H1 (cell line): ENCODE results near the gene PRUNE1. TPM values are rescaled to one million over a fixed set of nuclear protein-coding genes. Genes with fewer than 3 reads are reported as not detected.

Source experiments
- CTCF ChIA-PET: fragments of 300-600 bp; sonication (Branson Sonifier 250); formaldehyde crosslinking; loops from one replicate; lab custom pipeline; 2021; ENCODE audit not compliant: partially characterized antibody; lab: Charles Lee
- POLR2A ChIA-PET: fragments of 300-600 bp; sonication (Branson Sonifier 250); formaldehyde crosslinking; loops from one replicate; lab custom pipeline; 2021; ENCODE audit warnings: inconsistent platforms; ENCODE audit not compliant: partially characterized antibody; lab: Charles Lee
- DNase-seq, 2 experiments: peaks; one replicate each; pipeline versions ENCODE4 v3.0.0 to v3.0.0-alpha.2; 2010 to 2022; ENCODE audit warnings: low spot score in 2 of 2, low read depth in 1 of 2, mixed read lengths in 1 of 2
- FAIRE-seq: peaks from 2 replicates; lab custom pipeline; 2011; peaks lifted over from hg19 to GRCh38; lab: Jason Lieb, UNC
- H2AFZ ChIP-seq: 2 replicates; pipeline ENCODE4 v1.8.1; 2012; ENCODE audit warnings: low read length, inconsistent platforms
- H2AK5ac ChIP-seq: 2 replicates; pipeline ENCODE4 v1.6.1; 2013; ENCODE audit warnings: low read depth, low read length
- H2BK120ac ChIP-seq: replicated peaks from 2 replicates; pipeline ENCODE3; 2013; ENCODE audit warnings: low read depth, low read length, inconsistent platforms
- H2BK12ac ChIP-seq: 2 replicates; pipeline ENCODE4 v1.6.1; 2013; ENCODE audit warnings: low read depth, low read length
- H2BK15ac ChIP-seq: 2 replicates; pipeline ENCODE4 v1.6.1; 2013; ENCODE audit warnings: low read length
- H2BK20ac ChIP-seq: 2 replicates; pipeline ENCODE4 v1.6.1; 2013; ENCODE audit warnings: low read length
- H2BK5ac ChIP-seq: 2 replicates; pipeline ENCODE4 v1.6.1; 2013; ENCODE audit warnings: low read depth, low read length
- H3K14ac ChIP-seq: 2 replicates; pipeline ENCODE4 v1.6.1; 2013; ENCODE audit warnings: inconsistent platforms; ENCODE audit not compliant: insufficient read length
- H3K18ac ChIP-seq: 2 replicates; pipeline ENCODE4 v1.6.1; 2013; ENCODE audit warnings: low read length; ENCODE audit errors: extremely low read depth
- H3K23ac ChIP-seq: 2 replicates; pipeline ENCODE4 v1.6.1; 2013; ENCODE audit warnings: inconsistent platforms; ENCODE audit not compliant: insufficient read length
- H3K23me2 ChIP-seq: 2 replicates; pipeline ENCODE4 v1.6.1; 2013; ENCODE audit warnings: low read depth, low read length
- H3K27ac ChIP-seq: 2 replicates; pipeline ENCODE4 v1.6.1; 2011; ENCODE audit warnings: low read depth, low read length, inconsistent platforms
- H3K27me3 ChIP-seq, 4 experiments: replicated peaks in 1 of 4; 1 replicate in 1 of 4; 2 replicates in 3 of 4; pipeline versions ENCODE4 v1.6.1 to v1.8.1; 2011 to 2013; ENCODE audit warnings: low read length in 3 of 4, mild to moderate bottlenecking in 3 of 4, inconsistent platforms in 2 of 4, mixed read lengths in 2 of 4, moderate library complexity in 1 of 4; ENCODE audit not compliant: control insufficient read depth in 3 of 4, insufficient read depth in 3 of 4; ENCODE audit errors: extremely low read depth in 1 of 4
- H3K36me3 ChIP-seq, 4 experiments: 2 replicates each; pipeline versions ENCODE4 v1.6.1 to v1.8.1; 2011 to 2013; ENCODE audit warnings: mild to moderate bottlenecking in 4 of 4, low read length in 3 of 4, moderate library complexity in 2 of 4, control low read depth in 1 of 4, inconsistent platforms in 1 of 4; ENCODE audit not compliant: insufficient read depth in 4 of 4, control insufficient read depth in 2 of 4
- H3K4ac ChIP-seq: replicated peaks from 2 replicates; pipeline ENCODE3; 2013; ENCODE audit warnings: low read length, low read depth, mixed read lengths, inconsistent platforms; ENCODE audit not compliant: insufficient read length
- H3K4me1 ChIP-seq, 4 experiments: replicated peaks in 1 of 4; 1 replicate in 1 of 4; 2 replicates in 3 of 4; pipeline versions ENCODE4 v1.6.1 to v1.8.1; 2011 to 2013; ENCODE audit warnings: low read length in 3 of 4, inconsistent platforms in 2 of 4, mixed read lengths in 1 of 4; ENCODE audit not compliant: insufficient read depth in 4 of 4, control insufficient read depth in 3 of 4
- H3K4me2 ChIP-seq, 2 experiments: 2 replicates each; pipeline versions ENCODE4 v1.6.1 to v1.8.1; 2011 to 2013; ENCODE audit warnings: low read depth in 2 of 2, low read length in 2 of 2, control low read depth in 1 of 2, inconsistent platforms in 1 of 2, mild to moderate bottlenecking in 1 of 2; ENCODE audit not compliant: insufficient read depth in 1 of 2
- H3K4me3 ChIP-seq, 4 experiments: fragments of 200-600, 300-600 bp in 1 of 4; sonication (generic), shearing (Covaris generic), sonication (Bioruptor Twin) in 1 of 4; 2 replicates each; pipeline versions ENCODE4 v1.5.1 to v1.8.1; 2011 to 2016; ENCODE audit warnings: low read length in 4 of 4, low read depth in 3 of 4, control low read depth in 2 of 4, inconsistent platforms in 2 of 4, mild to moderate bottlenecking in 2 of 4, mixed read lengths in 1 of 4, moderate library complexity in 1 of 4; ENCODE audit not compliant: insufficient read depth in 2 of 4; ENCODE audit errors: extremely low read depth in 1 of 4
- H3K56ac ChIP-seq: replicated peaks from 2 replicates; pipeline ENCODE3; 2013; ENCODE audit warnings: low read depth, mild to moderate bottlenecking, mixed read lengths, low read length, inconsistent platforms; ENCODE audit not compliant: insufficient read length
- H3K79me1 ChIP-seq: 2 replicates; pipeline ENCODE4 v1.6.1; 2013; ENCODE audit warnings: low read depth, low read length, control low read depth
- H3K79me2 ChIP-seq, 2 experiments: 2 replicates each; pipeline versions ENCODE4 v1.6.1 to v1.8.1; 2012 to 2013; ENCODE audit warnings: low read length in 2 of 2, mild to moderate bottlenecking in 2 of 2, inconsistent platforms in 1 of 2; ENCODE audit not compliant: insufficient read depth in 2 of 2, control insufficient read depth in 1 of 2
- H3K9ac ChIP-seq, 4 experiments: replicated peaks in 1 of 4; 1 replicate in 1 of 4; 2 replicates in 3 of 4; pipeline versions ENCODE4 v1.6.1 to v1.8.1; 2011 to 2013; ENCODE audit warnings: low read depth in 3 of 4, low read length in 3 of 4, control low read depth in 2 of 4, mild to moderate bottlenecking in 2 of 4, moderate library complexity in 2 of 4, inconsistent platforms in 1 of 4; ENCODE audit errors: extremely low read depth in 1 of 4
- H3K9me3 ChIP-seq, 2 experiments: 2 replicates each; pipeline versions ENCODE4 v1.6.1 to v1.8.1; 2012 to 2013; ENCODE audit warnings: mild to moderate bottlenecking in 2 of 2, moderate library complexity in 2 of 2, control low read depth in 1 of 2, inconsistent platforms in 1 of 2, low read depth in 1 of 2, low read length in 1 of 2, mixed read lengths in 1 of 2; ENCODE audit not compliant: insufficient read depth in 2 of 2
- H4K20me1 ChIP-seq, 2 experiments: replicated peaks in 1 of 2; 2 replicates each; pipeline versions ENCODE3 to v1.8.1; 2011 to 2013; ENCODE audit warnings: inconsistent platforms in 2 of 2, low read length in 2 of 2, mild to moderate bottlenecking in 1 of 2; ENCODE audit not compliant: insufficient read depth in 2 of 2, control insufficient read depth in 1 of 2
- H4K5ac ChIP-seq: 2 replicates; pipeline ENCODE4 v1.6.1; 2013; ENCODE audit warnings: low read length, low read depth, mixed read lengths, inconsistent platforms; ENCODE audit not compliant: insufficient read length
- H4K8ac ChIP-seq: 2 replicates; pipeline ENCODE4 v1.8.0; 2013; ENCODE audit warnings: mild to moderate bottlenecking, moderate library complexity, low read length, inconsistent platforms; ENCODE audit not compliant: insufficient read depth; ENCODE audit errors: extremely low read depth
- H4K91ac ChIP-seq: replicated peaks from 2 replicates; pipeline ENCODE3; 2013; ENCODE audit warnings: low read length, mixed read lengths, inconsistent platforms; ENCODE audit not compliant: insufficient read length
- CEBPB ChIP-seq: IDR thresholded peaks from 2 replicates; pipeline ENCODE4 v1.6.1; 2012; ENCODE audit warnings: low read depth, low read length
- CREB1 ChIP-seq: IDR thresholded peaks from 2 replicates; pipeline ENCODE4 v1.6.1; 2012; ENCODE audit warnings: inconsistent platforms
- FOSL1 ChIP-seq: IDR thresholded peaks from 2 replicates; pipeline ENCODE4 v1.6.1; 2011; ENCODE audit warnings: mild to moderate bottlenecking, low read depth, low read length, moderate library complexity; ENCODE audit not compliant: insufficient read depth
- KDM5A ChIP-seq: fragments of 200-600 bp; IDR thresholded peaks from 2 replicates; pipeline ENCODE4 v1.7.1; 2012; ENCODE audit warnings: mild to moderate bottlenecking, low read length, inconsistent platforms, mixed read lengths
- POU5F1 ChIP-seq: IDR thresholded peaks from 2 replicates; pipeline ENCODE4 v1.6.1; 2011; ENCODE audit warnings: low read depth, mild to moderate bottlenecking, low read length, moderate library complexity
- RFX5 ChIP-seq: IDR thresholded peaks from 2 replicates; pipeline ENCODE4 v1.6.1; 2011; ENCODE audit warnings: low read depth, low read length, improper control_type of control experiment, borderline replicate concordance
- SAP30 ChIP-seq: fragments of 300-600 bp; sonication (generic); IDR thresholded peaks from 2 replicates; pipeline ENCODE4 v1.7.1; 2012; ENCODE audit warnings: low read length, moderate library complexity, mild to moderate bottlenecking, inconsistent platforms; ENCODE audit not compliant: insufficient read depth, insufficient replicate concordance
- SP4 ChIP-seq: IDR thresholded peaks from 2 replicates; pipeline ENCODE4 v1.6.1; 2012; ENCODE audit warnings: low read length, inconsistent platforms
- TAF1 ChIP-seq: IDR thresholded peaks from 2 replicates; pipeline ENCODE4 v1.6.1; 2011; ENCODE audit warnings: mild to moderate bottlenecking, low read depth, low read length
- WGBS, 2 experiments: shearing (Covaris generic) in 1 of 2; methylation state at CpG; one replicate each; pipeline versions ENCODE4 v1.1.6 to v1.1.7; 2013 to 2015; ENCODE audit warnings: low lambda C conversion rate in 2 of 2, mixed read lengths in 2 of 2, inconsistent platforms in 1 of 2, low coverage in 1 of 2, missing lambda C conversion rate in 1 of 2; ENCODE audit not compliant: insufficient replicate concordance in 2 of 2, insufficient coverage in 1 of 2, insufficient read length in 1 of 2; ENCODE audit errors: extremely low coverage in 1 of 2, missing lambda C conversion rate in 1 of 2; 5-methylcytosine and 5-hydroxymethylcytosine counted together
- polyA plus RNA-seq, 7 experiments: library from polyadenylated mRNA; depleted of rRNA in 3 of 7; stranded (reverse) in 5 of 7; unstranded in 2 of 7; fragments of >200 nt in 5 of 7; fragments of 200-250 nt in 2 of 7; gene quantifications; 1 replicate in 5 of 7; 2 replicates in 1 of 7; 4 replicates in 1 of 7; pipeline versions ENCODE4 v1.2.1 to v1.2.3, GENCODE V29; 2011 to 2013; ENCODE audit warnings: missing spikeins in 2 of 7, mixed read lengths in 2 of 7
- total RNA-seq: library from RNA; stranded (reverse); fragmentation: NEBNext Ultra II Directional; extraction: Animal tissue kit (Norgen Biotek cat#: 25700); gene quantifications from 2 replicates; pipeline ENCODE4 v1.2.1, GENCODE V29; 2021
- TF ChIP-seq, protein P1 (sequence below): IDR thresholded peaks from 2 replicates; pipeline ENCODE4 v1.6.1; 2011; ENCODE audit warnings: low read depth, mild to moderate bottlenecking, low read length; ENCODE audit not compliant: insufficient read depth

PRUNE1 gene
- total and polyA plus RNA-seq, 2 of the 8 experiments (the other 6 are each of a cell fraction or from before 2014, with no cell fraction given): 32.8 to 54.2 TPM

DNA sequence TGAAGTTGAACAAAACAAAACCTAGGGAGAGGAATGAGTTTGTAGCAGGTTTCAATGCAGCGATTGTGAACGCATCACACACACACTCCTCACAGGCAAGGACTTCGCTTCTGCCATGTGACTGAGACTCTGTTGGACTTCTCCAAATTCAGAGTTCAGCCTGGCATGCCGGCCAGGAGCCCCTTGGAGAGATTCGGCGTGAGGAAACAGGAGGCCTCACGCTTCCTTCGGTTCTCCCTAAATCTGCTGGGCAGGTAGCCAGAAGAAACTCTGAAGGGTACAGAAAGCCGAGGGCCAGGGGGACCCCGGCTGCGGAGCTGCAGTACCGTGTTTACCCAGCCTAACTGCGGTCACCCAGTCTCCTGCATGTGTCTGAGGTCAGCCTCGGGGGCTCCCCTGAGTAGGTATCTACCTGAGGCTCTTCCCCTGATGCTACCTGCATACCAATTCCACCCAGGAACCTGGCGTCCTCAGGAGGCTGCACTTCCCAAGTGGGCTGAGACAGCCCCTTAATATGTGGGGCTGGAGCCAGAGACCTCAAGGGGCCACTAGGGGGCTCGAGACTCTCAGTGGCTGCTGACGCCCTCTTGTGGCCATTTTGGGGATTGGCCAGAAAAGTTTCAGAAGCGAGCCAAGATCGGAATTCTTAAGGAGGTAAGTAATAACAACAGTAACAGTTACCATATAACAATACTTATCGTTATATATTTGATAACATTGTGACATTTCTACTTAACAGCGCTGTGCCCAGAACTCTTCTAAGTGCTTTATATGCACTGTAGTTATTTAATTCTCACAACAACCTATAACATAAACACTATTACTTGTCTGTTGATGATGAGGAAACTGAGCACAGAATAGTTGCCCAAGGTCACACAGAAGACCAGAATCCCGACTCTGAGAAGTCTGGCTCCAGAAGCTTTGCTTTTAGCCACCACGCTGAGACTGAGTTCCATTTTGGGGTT is 28.9 kb upstream of the PRUNE1 start:
- Histone ChIP-seq H3K36me3 (no peaks in the 10 kb centered on the region), H2BK120ac (peak overlapping the region; percentile 5), H2BK12ac (peak overlapping the region; percentile 75; the same call in 1 of the 2 replicates), H2AFZ (no peak overlapping the region), H3K23me2 (peaks cover 3% of the 10 kb centered on the region), H2AK5ac (no peak overlapping the region), H3K4me3 (no peak overlapping the region; a peak in 1 of 8 replicates), H4K20me1 (no peaks in the 10 kb centered on the region), H3K14ac (no peak overlapping the region), H2BK15ac (no peak overlapping the region; the same call in 1 of the 2 replicates), H4K5ac (peak overlapping the region; percentile 47), H3K56ac (no peak overlapping the region), H3K23ac (no peak overlapping the region), H3K27ac (no peak overlapping the region), H3K9ac (no peak overlapping the region), H3K9me3 (no peaks in the 10 kb centered on the region), H3K18ac (peak overlapping the region; percentile 91), H2BK5ac (peak overlapping the region; percentile 79; the same call in 1 of the 2 replicates), H4K8ac (no peak overlapping the region; the same call in 1 of the 2 replicates), H3K4me2 (peak overlapping the region; percentile 1 to 41; a peak in 3 of 4 replicates), H3K79me2 (peaks cover 0 to 4% of the 10 kb centered on the region in 2 experiments; a peak in 1 of 4 replicates), H3K4me1 (peaks cover 9 to 42% (median 33%) of the 10 kb centered on the region in 4 experiments), H3K27me3 (no peaks in the 10 kb centered on the region), H3K4ac (peak overlapping the region; percentile 36), H2BK20ac (peak overlapping the region; percentile 23), H3K79me1 (no peaks in the 10 kb centered on the region; the same call in 1 of the 2 replicates), H4K91ac (peak overlapping the region; percentile 36)
- FAIRE-seq: peak; percentile 76
- peak; percentile 61 to 95 for DNase-seq
- 39% methylated on average over 23 of the region's 23 CpGs; no CpG with 5 or more reads in 1 of the 2 experiments for WGBS, 2 experiments
- CTCF ChIA-PET: interaction anchor here (0.6 to 14.5 kb wide), 16 partner anchors 8 to 205 kb away, joined by 3 to 183 read pairs (median 8); partner anchors contain the start of genes MINDY1 and SETDB1
- POLR2A ChIA-PET: interaction anchor here (0.6 to 11.3 kb wide), 7 partner anchors 7 to 72 kb away, joined by 3 to 133 read pairs (median 6); partner anchors contain the start of genes CERS2 and MINDY1
- TF ChIP-seq KDM5A (no peak), RFX5 (peak; percentile 11; the same call in 1 of the 2 replicates), TAF1 (no peak), SAP30 (no peak), CREB1 (0 out of 2 replicates have a peak, but pooled peaks have one; percentile 28), FOSL1 (no peak), SP4 (0 out of 2 replicates have a peak, but pooled peaks have one; percentile 67), CEBPB (no peak), POU5F1 (no peak)
- TF ChIP-seq, protein P1, sequence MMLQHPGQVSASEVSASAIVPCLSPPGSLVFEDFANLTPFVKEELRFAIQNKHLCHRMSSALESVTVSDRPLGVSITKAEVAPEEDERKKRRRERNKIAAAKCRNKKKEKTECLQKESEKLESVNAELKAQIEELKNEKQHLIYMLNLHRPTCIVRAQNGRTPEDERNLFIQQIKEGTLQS: peak; percentile 85
